KMS-11 (cell line): ENCODE results near the gene NOL4L.

Source experiments
- H2AFZ ChIP-seq: fragments of 200-600 bp; sonication (generic); 2 replicates; pipeline ENCODE4 v1.6.1; 2016; ENCODE audit warnings: antibody characterized with exemption, mixed run types, low read depth
- H3K27ac ChIP-seq: fragments of 200-600 bp; sonication (generic); 2 replicates; pipeline ENCODE4 v1.6.1; 2016; ENCODE audit warnings: mild to moderate bottlenecking, mixed run types
- H3K27me3 ChIP-seq: fragments of 200-600 bp; sonication (generic); 2 replicates; pipeline ENCODE4 v1.6.1; 2017; ENCODE audit warnings: mild to moderate bottlenecking, low read depth, mixed run types, moderate library complexity; ENCODE audit not compliant: insufficient read depth
- H3K36me3 ChIP-seq: fragments of 200-600 bp; sonication (generic); 2 replicates; pipeline ENCODE4 v1.6.1; 2017; ENCODE audit warnings: mild to moderate bottlenecking, mixed run types; ENCODE audit not compliant: insufficient read depth
- H3K4me1 ChIP-seq: fragments of 200-600 bp; sonication (generic); 2 replicates; pipeline ENCODE4 v1.6.1; 2016; ENCODE audit warnings: mild to moderate bottlenecking, low read depth, mixed run types; ENCODE audit not compliant: poor library complexity, severe bottlenecking
- H3K4me2 ChIP-seq: fragments of 200-600 bp; sonication (generic); 2 replicates; pipeline ENCODE4 v1.7.0; 2016; ENCODE audit warnings: mild to moderate bottlenecking, mixed run types
- H3K4me3 ChIP-seq: fragments of 200-600 bp; sonication (generic); IDR thresholded peaks from 2 replicates; pipeline ENCODE4 v1.6.1; 2017; ENCODE audit warnings: low read depth, low read length, mixed read lengths; ENCODE audit not compliant: insufficient read depth
- H3K79me2 ChIP-seq: fragments of 200-600 bp; sonication (generic); 2 replicates; pipeline ENCODE4 v1.6.1; 2016; ENCODE audit warnings: low read depth, mixed run types; ENCODE audit not compliant: insufficient read depth
- H3K9ac ChIP-seq: fragments of 200-600 bp; sonication (generic); 2 replicates; pipeline ENCODE4 v1.6.1; 2016; ENCODE audit warnings: mild to moderate bottlenecking, mixed run types
- H4K20me1 ChIP-seq: fragments of 200-600 bp; sonication (generic); 2 replicates; pipeline ENCODE4 v1.6.1; 2016; ENCODE audit warnings: mild to moderate bottlenecking, mixed run types; ENCODE audit not compliant: insufficient read depth
- CTCF ChIP-seq: fragments of 200-600 bp; sonication (generic); conservative IDR thresholded peaks from 2 replicates; pipeline ENCODE4 v1.6.1; 2017; ENCODE audit warnings: low read depth, mild to moderate bottlenecking, antibody characterized with exemption, low read length, moderate library complexity, mixed read lengths

NOL4L gene

DNA sequence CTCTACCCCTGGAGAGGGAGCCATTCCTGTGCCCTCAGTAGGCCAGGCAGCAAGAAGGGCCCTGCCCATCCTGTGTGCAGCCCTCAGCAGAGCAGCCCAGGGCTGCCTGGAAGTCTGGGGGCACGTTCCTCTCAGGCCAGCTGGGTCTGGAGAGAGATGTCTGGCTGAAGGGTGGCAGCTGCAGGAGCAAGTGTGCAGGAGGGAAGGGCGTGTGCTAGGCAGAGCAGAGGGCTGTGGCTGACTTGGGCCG lies 62.7 kb downstream of the NOL4L start:
- Histone ChIP-seq H3K36me3 (no peaks in the 10 kb centered on the region), H3K4me1 (peaks cover 64% of the 10 kb centered on the region), H3K4me2 (no peak overlapping the region)

DNA sequence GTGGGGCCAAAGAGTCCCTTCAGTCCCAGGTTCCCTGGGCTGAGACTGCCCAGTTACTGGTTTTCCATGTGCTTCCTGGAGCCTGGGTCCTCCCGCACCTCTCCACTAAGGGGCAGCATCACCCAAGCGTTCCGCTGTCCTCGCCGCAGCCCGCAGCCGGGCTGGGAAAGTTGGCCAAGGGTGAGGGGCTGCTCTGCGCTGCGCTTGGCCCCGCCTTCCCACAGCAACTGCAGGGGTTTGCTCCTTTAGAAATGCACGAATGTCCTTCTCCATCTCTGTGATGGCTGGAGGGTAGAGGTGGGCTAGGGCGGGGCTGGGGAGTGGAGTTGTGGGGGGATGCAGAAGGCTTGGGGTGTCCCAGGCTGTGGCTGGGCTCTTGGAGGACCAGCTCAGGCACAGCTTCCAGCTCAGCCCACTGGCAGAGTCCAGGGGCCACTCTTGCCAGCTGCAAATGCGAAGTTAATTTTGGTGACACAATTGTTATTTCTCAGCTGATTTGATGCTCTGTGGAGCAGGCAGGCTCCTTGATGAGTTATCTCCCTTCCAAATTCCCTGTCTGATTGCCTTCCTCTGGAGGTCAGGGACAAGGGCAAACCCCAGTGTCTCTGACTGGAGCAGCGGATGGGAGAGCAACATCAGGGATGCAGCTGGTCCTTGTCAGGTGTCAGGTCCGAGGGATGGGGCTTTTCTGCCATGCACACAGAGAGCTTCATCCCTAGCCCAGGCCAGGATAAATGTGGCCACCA lies 63.2 kb downstream of the NOL4L start:
- Histone ChIP-seq H3K36me3 (no peaks in the 10 kb centered on the region), H3K4me2 (peak overlapping the region; percentile 30; the same call in 1 of the 2 replicates), H3K27me3 (no peaks in the 10 kb centered on the region), H3K4me3 (no peak overlapping the region), H3K27ac (no peak overlapping the region; the same call in 1 of the 2 replicates), H3K9ac (peak overlapping the region; percentile 24; the same call in 1 of the 2 replicates), H3K79me2 (no peaks in the 10 kb centered on the region), H3K4me1 (peaks cover 61% of the 10 kb centered on the region), H4K20me1 (no peaks in the 10 kb centered on the region), H2AFZ (peak overlapping the region; percentile 32; the same call in 1 of the 2 replicates)
- TF ChIP-seq CTCF: peak; percentile 95

More for the DNA sequence above, 62.7 kb downstream of the NOL4L start:
- Histone ChIP-seq H4K20me1 (no peaks in the 10 kb centered on the region), H3K27ac (no peak overlapping the region), H3K4me3 (no peak overlapping the region), H3K9ac (no peak overlapping the region; the same call in 1 of the 2 replicates), H2AFZ (no peak overlapping the region), H3K27me3 (no peaks in the 10 kb centered on the region), H3K79me2 (no peaks in the 10 kb centered on the region)
- TF ChIP-seq CTCF: no peak

- H3K4me1 ChIP-seq: peaks cover 50% of the 10 kb centered on the region
- H3K4me2 ChIP-seq: no peak overlapping the region
- H3K36me3 ChIP-seq: no peaks in the 10 kb centered on the region
- H3K9ac ChIP-seq: no peak overlapping the region
- H2AFZ ChIP-seq: no peak overlapping the region
- no peak overlapping the region; the same call in 1 of the 2 replicates for H3K27ac ChIP-seq
- no peaks in the 10 kb centered on the region for H3K79me2 ChIP-seq
- no peak overlapping the region for H3K4me3 ChIP-seq
- no peak for TF ChIP-seq CTCF
- no peaks in the 10 kb centered on the region for H3K27me3 ChIP-seq
- no peaks in the 10 kb centered on the region for H4K20me1 ChIP-seq
Observed at GRCh38 chr20:32520927-32521203, 64.3 kb downstream of the NOL4L start.

DNA sequence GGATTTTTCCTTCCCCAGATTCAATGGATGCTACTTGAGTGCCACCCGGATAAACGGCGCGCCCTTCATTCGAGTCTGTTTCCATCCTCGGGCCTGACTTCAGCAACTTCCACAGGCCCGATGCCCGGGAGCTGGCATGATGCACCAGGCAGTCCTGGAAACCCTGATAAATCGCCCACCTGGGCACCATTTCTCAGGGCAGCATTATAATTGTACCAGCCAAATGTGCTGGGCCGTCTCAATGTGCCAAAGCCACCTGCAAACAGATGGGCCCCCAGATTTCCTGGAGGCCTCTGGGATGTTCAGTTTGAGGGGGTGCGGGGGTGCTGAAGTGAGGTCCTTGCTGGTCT lies 65.8 kb downstream of the NOL4L start:
- no peak for TF ChIP-seq CTCF
- Histone ChIP-seq H3K36me3 (no peaks in the 10 kb centered on the region), H3K79me2 (no peaks in the 10 kb centered on the region), H2AFZ (no peak overlapping the region), H3K27ac (no peak overlapping the region), H3K9ac (no peak overlapping the region), H3K4me3 (no peak overlapping the region), H4K20me1 (no peaks in the 10 kb centered on the region), H3K4me2 (no peak overlapping the region), H3K4me1 (peaks cover 35% of the 10 kb centered on the region), H3K27me3 (no peaks in the 10 kb centered on the region)
